GM18502 (cell line): ENCODE data around the gene MRPS27.
"Not testable (repeated sequence)": the region's sequence is repeated elsewhere in the genome, so short reads cannot be mapped to it uniquely, and the experiment has no call there.

Experiments
- ATAC-seq: cut with Tn5 transposase; IDR thresholded peaks from one replicate; pipeline ENCODE4 v1.9.1; 2021; ENCODE audit warnings: mild to moderate bottlenecking; ENCODE audit not compliant: unreplicated experiment, poor library complexity

Gene MRPS27

DNA sequence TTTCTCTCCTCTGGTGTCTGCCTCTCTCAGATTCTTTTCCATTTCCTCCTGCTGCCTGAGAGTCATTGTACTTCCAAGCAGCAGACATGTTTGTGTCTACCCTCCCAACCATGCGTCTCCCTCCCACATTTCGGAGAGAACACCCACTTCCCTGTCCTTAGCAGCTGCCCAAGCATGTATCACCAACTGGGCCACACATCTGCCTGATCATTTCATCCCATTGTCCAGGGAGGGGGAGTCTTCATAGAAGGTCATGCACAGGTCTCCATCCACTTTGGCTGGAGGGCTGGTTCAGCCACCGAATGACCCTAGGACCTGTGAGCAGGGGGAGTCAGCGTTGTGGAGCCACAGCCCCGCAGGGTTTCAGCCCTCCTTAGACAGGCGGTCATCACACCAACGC is 137.4 kb downstream of the MRPS27 start:
- ATAC-seq: no peak

DNA sequence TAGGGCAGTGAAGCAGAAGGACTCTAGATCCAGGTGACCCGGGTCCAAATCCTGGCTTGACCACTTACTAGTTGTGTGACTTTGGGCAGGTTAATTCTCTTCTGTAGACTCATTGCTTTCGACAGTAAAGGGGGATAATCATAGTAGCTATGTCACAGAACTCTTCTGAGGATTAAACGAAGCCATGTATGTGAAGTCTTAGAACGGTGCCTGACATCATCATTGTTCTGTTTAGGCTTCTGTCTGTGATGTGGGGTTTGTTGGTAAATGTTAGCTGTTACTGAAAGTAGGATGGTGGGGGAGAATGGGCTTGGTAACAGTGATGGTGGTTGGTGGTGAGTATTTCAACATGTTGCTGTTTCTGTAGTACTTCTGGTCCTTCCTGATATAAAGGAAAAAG is 139.1 kb downstream of the MRPS27 start:
- ATAC-seq: no peak

DNA sequence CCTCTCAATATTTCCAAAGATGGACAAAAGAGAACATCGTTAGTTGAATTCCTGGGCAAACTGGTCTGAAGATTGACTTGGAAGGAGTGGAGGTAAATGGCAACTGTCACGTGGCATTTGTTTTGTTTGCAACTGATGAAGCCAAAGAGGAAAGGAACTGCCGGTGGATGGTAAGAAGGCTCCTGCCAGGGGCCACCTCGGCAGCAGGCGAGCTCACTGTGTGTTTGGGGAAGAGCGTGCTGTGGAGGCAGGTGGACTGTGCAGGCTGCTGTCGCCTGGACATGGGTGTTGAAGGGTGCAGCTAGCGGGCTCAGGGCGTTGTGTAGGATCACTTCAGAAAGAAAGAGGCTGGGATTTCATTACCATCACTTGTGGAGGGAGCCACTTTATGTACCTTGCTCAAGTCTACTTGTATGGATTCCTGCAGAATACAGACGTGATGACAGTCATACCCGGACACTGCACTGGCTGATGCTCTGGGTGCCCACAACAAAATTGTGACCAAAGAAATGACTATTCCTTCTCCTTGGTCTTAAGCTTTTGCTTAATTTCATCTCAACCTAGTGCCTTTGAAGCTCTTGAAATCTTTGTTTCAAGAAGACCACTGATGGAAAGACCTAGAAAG is 140.1 kb downstream of the MRPS27 start:
- ATAC-seq: no peak

DNA sequence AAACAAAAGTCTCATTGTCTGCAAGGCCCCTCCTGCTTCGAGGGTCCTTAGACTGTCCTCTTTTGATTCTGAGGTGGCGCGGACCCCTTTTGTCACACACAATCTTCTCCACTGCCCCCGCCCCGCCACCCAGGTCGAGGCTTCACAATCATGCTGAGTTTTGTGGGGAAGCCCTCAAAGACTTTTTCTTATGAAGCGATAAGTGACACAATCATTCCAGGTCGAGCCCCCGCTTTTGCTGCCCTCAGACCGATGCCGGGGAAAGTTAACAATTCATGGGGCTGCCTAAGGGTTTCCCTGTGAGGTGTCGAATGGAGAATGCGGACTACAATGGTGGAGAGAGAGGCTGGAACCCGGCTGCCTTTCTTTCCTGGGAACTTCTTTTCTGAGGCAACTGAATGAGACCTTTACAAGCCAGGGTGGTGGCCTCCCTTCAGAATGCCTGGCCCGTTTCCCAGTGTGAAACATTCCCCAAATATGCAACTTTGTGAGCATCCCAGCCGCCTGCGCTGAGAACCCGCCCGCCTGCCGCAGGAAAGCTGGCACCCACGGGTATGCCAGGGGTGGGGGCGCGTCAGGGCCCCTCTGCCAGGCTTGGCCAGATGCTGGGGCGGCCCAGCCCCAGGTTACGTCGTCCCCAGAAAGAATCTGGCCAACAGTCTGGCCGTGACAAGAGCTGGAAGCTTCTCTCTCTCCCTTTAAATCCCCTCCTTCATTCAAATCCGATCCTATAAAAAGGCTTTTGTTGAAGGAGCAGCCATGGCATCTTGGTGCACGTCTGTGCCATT is 140.8 kb downstream of the MRPS27 start:
- no peak for ATAC-seq

DNA sequence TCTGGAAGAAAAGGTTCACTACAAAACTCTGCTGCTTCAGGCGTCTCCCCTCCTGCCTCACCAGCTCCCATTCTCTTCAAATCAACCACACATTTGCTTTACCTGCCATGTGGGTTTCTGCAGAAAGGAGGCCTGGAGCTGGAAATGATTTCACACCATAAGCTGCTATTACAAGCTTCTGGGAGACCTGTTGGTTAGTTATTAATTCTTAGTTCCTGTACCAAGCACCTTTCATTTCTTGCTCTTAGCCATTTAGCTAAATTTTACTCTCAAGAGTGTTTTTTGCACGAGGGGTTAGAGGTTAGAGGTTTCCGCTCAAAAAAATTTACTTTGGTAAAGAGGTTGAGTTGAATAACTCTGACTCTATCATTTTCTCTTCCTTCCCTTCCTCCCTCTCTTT is 142.5 kb downstream of the MRPS27 start:
- no peak for ATAC-seq

DNA sequence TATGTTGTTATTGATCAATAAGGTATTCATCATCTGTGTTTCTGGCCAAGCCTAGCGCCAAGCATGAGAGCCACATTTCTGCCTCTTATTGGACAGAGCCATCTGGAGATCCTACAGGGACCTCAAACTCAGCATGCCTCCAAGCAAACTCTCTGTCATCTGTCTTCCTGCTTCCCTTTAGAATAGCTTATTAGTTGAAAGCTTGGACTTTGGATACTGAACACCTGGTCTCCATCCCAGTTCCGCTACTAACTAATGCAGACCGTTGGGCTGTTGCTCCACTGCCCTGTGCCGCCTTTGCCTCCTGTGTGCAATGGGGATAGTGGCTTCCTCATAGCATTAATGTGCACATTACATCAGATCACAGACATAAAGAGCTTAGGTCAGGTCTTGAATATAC is 147.3 kb downstream of the MRPS27 start:
- no peak for ATAC-seq

DNA sequence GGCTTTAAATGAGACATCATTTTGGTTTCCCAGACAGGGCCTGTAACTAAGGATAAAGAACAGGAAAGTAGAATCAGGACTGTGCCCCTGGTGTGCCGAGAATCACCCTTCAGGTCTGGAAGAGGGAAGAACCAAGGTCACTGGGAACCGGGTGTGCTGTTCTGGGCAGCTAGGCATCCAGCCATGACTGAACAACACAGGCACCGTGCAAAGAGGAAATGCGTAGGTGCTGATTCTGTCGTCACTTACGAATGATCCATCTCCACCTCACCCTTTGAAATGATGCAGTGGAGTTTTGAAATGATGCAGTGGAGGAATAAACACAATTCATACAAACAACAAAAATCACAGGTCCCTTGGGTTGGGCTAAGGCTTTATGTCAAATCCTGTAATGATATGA is 148.4 kb downstream of the MRPS27 start:
- ATAC-seq: no peak

DNA sequence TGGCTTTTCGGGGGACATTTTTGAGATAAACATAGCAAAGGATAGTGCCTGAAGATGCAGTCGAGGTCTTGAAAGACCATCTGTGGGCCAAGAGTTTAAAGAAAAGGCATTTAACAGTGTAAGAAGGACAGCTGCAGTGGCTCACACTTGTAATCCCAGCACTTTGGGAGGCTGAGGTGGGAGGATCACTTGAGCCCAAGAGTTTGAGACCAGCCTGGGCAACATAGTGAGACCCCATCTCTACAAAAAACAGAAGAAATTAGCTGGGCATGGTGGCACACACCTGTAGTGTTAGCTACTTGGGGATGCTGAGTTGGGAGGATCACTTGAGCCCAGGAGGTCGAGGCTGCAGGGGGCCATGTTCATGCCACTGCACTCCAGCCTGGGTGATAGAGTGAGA is 148.9 kb downstream of the MRPS27 start:
- not testable (repeated sequence) for ATAC-seq

DNA sequence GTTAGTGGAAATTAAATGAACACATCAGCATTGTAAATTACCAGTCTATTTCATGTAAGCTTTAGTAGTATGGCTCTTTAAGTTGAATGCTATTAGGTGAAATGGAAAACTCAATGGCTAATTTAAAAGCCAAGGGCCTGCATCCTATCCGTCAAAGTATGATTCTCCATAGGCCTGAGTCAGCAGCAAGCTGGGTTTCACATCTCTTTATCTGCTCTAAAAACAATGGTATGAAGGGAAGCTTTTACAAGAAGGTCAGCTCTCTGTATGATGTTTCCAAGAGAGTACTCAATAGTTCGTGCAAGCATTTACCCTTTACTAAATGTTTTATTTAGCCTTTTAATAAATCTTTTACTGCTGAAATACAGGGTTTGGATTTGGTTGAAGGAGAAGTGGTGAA is 149.9 kb downstream of the MRPS27 start:
- no peak for ATAC-seq
